ENCODE data around the gene SNX14.

GRCh38 chr6:85544776-85545175 is 48.9 kb downstream of the SNX14 start:
- TF ChIP-seq POLR2A (IDR thresholded peaks at IDR 0.05; ENCODE audit: low read depth, low read length) = no peak
- no peak for TF ChIP-seq ZZZ3 (IDR thresholded peaks at IDR 0.05; ENCODE audit: control insufficient read depth, insufficient read length, low read depth)
- no peak for TF ChIP-seq BMI1 (IDR thresholded peaks at IDR 0.05; ENCODE audit: borderline replicate concordance)
- no peak for TF ChIP-seq POLR2AphosphoS5 (IDR thresholded peaks at IDR 0.05; ENCODE audit: low read length)
- TF ChIP-seq CBFB (IDR thresholded peaks at IDR 0.05; ENCODE audit: low read depth) = no peak
